ENCODE measurements around the gene ARHGAP32. TPM values are rescaled to one million over a fixed set of nuclear protein-coding genes. Genes with fewer than 3 reads are reported as not detected.

The ARHGAP32 gene
- total and polyA plus RNA-seq, 11 donors = 2.1 to 9.5 (median 4.8) TPM

DNA sequence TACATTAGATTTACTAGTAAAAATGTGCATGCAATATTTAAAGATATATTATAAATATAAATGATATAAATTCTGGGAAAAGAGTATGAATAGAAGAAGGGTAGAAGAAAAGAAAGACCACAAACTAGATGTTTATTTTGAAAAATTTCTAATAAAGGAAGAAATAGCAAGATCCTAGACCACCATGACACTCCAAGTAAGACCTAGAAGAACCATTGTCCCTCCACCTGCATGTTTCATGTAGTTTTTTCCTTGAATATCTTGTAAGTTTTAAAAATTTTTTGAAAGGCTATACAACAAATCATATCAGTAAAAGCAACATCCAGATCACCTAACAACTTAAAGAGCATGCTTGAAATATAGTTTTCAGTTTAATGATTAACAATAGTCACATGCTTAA lies 46.8 kb downstream of the ARHGAP32 start:
- Histone ChIP-seq H3K4me3 (no peak overlapping the region), H3K36me3 (no peaks in the 10 kb centered on the region), H3K9me3 (peaks cover 0 to 16% (median 0%) of the 10 kb centered on the region in 12 donors), H3K4me1 (peaks cover 0 to 7% (median 0%) of the 10 kb centered on the region in 12 donors), H3K27me3 (no peaks in the 10 kb centered on the region), H3K27ac (no peak overlapping the region)
- TF ChIP-seq POLR2A (IDR thresholded peaks at IDR 0.05) = no peak
- TF ChIP-seq, protein P1, sequence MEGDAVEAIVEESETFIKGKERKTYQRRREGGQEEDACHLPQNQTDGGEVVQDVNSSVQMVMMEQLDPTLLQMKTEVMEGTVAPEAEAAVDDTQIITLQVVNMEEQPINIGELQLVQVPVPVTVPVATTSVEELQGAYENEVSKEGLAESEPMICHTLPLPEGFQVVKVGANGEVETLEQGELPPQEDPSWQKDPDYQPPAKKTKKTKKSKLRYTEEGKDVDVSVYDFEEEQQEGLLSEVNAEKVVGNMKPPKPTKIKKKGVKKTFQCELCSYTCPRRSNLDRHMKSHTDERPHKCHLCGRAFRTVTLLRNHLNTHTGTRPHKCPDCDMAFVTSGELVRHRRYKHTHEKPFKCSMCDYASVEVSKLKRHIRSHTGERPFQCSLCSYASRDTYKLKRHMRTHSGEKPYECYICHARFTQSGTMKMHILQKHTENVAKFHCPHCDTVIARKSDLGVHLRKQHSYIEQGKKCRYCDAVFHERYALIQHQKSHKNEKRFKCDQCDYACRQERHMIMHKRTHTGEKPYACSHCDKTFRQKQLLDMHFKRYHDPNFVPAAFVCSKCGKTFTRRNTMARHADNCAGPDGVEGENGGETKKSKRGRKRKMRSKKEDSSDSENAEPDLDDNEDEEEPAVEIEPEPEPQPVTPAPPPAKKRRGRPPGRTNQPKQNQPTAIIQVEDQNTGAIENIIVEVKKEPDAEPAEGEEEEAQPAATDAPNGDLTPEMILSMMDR (IDR thresholded peaks at IDR 0.05) = no peak
- intact Hi-C loops (cut with DNase I) = loop anchor here in 1 of 10 donors (10.0 kb wide), 1 partner anchor 70 kb away; no protein-coding TSS in a partner anchor
- no peak for DNase-seq
- ATAC-seq = no peak

DNA sequence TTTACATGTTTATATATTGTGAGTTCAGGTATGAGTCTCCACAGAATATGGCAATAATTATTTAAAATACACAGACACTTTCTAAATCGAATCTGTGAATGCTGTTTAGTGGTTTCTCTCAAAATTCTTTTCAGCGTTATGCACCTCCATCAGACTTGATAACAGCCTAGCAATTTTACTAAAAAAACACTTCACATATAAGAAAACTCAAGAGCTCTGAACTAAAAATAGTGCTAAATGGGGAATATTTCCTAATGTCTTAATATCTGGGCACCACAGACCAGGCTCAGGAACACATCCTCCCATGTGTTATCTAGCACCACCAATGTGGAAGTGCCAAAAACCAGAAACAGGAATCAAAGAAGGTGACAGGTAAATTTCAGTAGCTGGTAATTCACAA lies 47.9 kb downstream of the ARHGAP32 start:
- WGBS, 4 donors = 84 to 92% (median 87%) methylated on average over 2 of the region's 2 CpGs
- Histone ChIP-seq H3K4me3 (no peak overlapping the region), H3K27me3 (no peaks in the 10 kb centered on the region), H3K36me3 (no peaks in the 10 kb centered on the region), H3K4me1 (peaks cover 0 to 7% (median 0%) of the 10 kb centered on the region in 12 donors), H3K27ac (no peak overlapping the region), H3K9me3 (peaks cover 0 to 5% (median 0%) of the 10 kb centered on the region in 12 donors)
- intact Hi-C loops (cut with DNase I) = loop anchor here in 1 of 10 donors (10.0 kb wide), 1 partner anchor 71 kb away; no protein-coding TSS in a partner anchor
- TF ChIP-seq, protein P1 (IDR thresholded peaks at IDR 0.05) = no peak
- TF ChIP-seq POLR2A (IDR thresholded peaks at IDR 0.05) = no peak
- DNase-seq = no peak
- ATAC-seq = no peak

DNA sequence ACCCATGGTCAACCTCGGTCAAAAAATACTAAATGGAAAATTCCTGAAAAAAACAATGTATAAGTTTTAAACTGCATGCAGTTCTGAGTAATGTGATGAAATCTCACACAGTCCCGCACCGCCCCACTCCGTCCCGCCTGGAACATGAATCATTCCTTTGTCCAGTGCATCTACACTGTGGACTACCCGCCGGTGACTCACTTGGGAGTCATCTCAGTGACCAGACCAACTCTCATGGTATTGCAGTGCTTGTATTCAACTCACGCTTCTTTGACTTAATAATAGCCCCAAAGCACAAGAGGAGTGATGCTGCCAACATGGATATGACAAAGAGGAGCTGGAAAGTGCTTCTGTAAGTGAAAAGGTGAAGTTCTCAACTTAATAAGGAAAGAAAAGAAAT lies 48.8 kb downstream of the ARHGAP32 start:
- no peaks in the 10 kb centered on the region for H3K36me3 ChIP-seq

GRCh38 chr11:129141748-129142523 lies 50.2 kb downstream of the ARHGAP32 start:
- WGBS, 4 donors = 69 to 90% (median 76%) methylated on average over 8 of the region's 8 CpGs
- H3K27ac ChIP-seq = no peak overlapping the region
- intact Hi-C loops (cut with DNase I) = loop anchor here in 1 of 10 donors (10.0 kb wide), 1 partner anchor 73 kb away; no protein-coding TSS in a partner anchor
- DNase-seq (peak in 2 of 5 donors; percentile 15 to 49), ATAC-seq (peak in 1 of 4 donors; percentile 15)
- peaks cover 0 to 7% (median 0%) of the 10 kb centered on the region in 12 donors for H3K4me1 ChIP-seq
- no peaks in the 10 kb centered on the region for H3K9me3 ChIP-seq
- no peak overlapping the region for H3K4me3 ChIP-seq
- H3K36me3 ChIP-seq = no peaks in the 10 kb centered on the region
- no peaks in the 10 kb centered on the region for H3K27me3 ChIP-seq
- TF ChIP-seq, protein P1 (IDR thresholded peaks at IDR 0.05) = no peak
- no peak for TF ChIP-seq POLR2A (IDR thresholded peaks at IDR 0.05)

More for the DNA sequence above, 48.8 kb downstream of the ARHGAP32 start:
- ATAC-seq = peak in 3 of 4 donors; percentile 82 to 100 (median 100)
- intact Hi-C loops (cut with DNase I) = loop anchor here in 1 of 10 donors (10.0 kb wide), 1 partner anchor 71 kb away; no protein-coding TSS in a partner anchor
- DNase-seq = peak; percentile 22 to 90 (median 75)
- Histone ChIP-seq H3K9me3 (peaks cover 0 to 3% (median 0%) of the 10 kb centered on the region in 12 donors), H3K27ac (no peak overlapping the region), H3K27me3 (no peaks in the 10 kb centered on the region), H3K4me1 (peaks cover 0 to 7% (median 0%) of the 10 kb centered on the region in 12 donors), H3K4me3 (peak overlapping the region in 1 of 12 donors; percentile 6)
- no peak for TF ChIP-seq POLR2A (IDR thresholded peaks at IDR 0.05)
- TF ChIP-seq, protein P1 (IDR thresholded peaks at IDR 0.05) = no peak
- 62 to 74% (median 65%) methylated on average over 8 of the region's 8 CpGs for WGBS, 4 donors

Measured in heart left ventricle (tissue), 16 donors.